Measurements from ENCODE around the gene POU2AF3.

DNA sequence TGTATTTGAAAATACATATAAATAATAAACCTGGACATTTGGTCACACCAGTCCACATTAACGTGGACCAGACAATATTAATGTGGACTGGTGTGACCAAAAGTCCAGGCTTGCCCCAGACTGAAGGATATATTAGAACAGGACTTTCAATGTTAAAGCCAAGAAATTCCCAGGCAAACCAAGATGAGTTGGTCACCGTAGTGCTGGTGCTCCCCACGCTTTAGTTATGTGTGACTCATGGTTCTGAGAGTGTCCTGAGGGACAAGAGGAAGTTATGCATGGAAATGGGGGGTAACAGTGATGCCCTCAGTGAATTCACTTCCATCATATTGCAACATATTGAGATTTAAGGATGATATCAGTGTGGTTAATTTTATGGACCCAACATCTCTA, 49.4 kb downstream of the POU2AF3 start:
- TF ChIP-seq CTCF (IDR thresholded peaks at IDR 0.05) (no peak), POLR2AphosphoS5 (IDR thresholded peaks at IDR 0.05) (no peak)
